Suprapubic skin (tissue), 4 donors: ENCODE results near the gene ERC2.

Source experiments
- EP300 ChIP-seq: sonication (generic); formaldehyde crosslinking; IDR thresholded peaks from one replicate; pipeline ENCODE4 v1.6.1; 2017; ENCODE audit warnings: antibody characterized with exemption
- POLR2A ChIP-seq, 2 donors: fragments of 450-650 bp; IDR thresholded peaks; one replicate each; pipeline ENCODE4 v1.6.1; 2017; ENCODE audit warnings: antibody characterized with exemption in 2 of 2, mild to moderate bottlenecking in 2 of 2, moderate library complexity in 2 of 2
- POLR2AphosphoS5 ChIP-seq, 3 donors: sonication (generic); formaldehyde crosslinking; IDR thresholded peaks; one replicate each; pipeline ENCODE4 v1.6.1; 2017; ENCODE audit warnings: antibody characterized with exemption in 3 of 3
- TF ChIP-seq, protein P1 (sequence below), 2 donors: fragments of 200-600 bp in 1 of 2; fragments of 450-650 bp in 1 of 2; sonication (generic) in 1 of 2; IDR thresholded peaks; one replicate each; pipeline ENCODE4 v1.5.1; 2016 to 2019; ENCODE audit warnings: antibody characterized with exemption in 2 of 2, mild to moderate bottlenecking in 1 of 2, moderate library complexity in 1 of 2

DNA sequence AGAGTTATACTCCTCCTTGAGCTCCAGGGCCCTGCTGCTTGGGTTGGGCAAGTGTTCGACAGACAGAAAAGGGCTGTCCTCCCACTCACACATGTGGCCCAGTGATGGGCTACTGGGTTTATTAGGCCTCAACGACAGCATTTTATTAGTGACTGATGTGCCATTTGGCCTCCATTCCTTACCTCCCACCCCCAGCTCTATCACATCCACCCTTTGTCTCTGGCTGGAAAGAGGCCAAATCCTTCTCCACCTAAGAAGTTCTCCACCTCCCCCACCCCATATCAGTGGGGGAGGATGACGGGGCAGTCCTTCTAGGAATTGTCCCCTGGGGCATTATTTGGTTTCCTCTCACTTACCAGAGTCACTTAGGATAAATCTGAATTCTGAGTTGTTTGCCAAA is 924.0 kb downstream of the ERC2 start:
- TF ChIP-seq, protein P1, sequence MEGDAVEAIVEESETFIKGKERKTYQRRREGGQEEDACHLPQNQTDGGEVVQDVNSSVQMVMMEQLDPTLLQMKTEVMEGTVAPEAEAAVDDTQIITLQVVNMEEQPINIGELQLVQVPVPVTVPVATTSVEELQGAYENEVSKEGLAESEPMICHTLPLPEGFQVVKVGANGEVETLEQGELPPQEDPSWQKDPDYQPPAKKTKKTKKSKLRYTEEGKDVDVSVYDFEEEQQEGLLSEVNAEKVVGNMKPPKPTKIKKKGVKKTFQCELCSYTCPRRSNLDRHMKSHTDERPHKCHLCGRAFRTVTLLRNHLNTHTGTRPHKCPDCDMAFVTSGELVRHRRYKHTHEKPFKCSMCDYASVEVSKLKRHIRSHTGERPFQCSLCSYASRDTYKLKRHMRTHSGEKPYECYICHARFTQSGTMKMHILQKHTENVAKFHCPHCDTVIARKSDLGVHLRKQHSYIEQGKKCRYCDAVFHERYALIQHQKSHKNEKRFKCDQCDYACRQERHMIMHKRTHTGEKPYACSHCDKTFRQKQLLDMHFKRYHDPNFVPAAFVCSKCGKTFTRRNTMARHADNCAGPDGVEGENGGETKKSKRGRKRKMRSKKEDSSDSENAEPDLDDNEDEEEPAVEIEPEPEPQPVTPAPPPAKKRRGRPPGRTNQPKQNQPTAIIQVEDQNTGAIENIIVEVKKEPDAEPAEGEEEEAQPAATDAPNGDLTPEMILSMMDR (IDR thresholded peaks at IDR 0.05): no peak
- TF ChIP-seq POLR2A (IDR thresholded peaks at IDR 0.05): no peak
- no peak for TF ChIP-seq POLR2AphosphoS5 (IDR thresholded peaks at IDR 0.05)
- TF ChIP-seq EP300: no peak
